GM19452 (cell line): ENCODE data around the gene PCNT.
"Not testable (repeated sequence)": the region's sequence is repeated elsewhere in the genome, so short reads cannot be mapped to it uniquely, and the experiment has no call there.

Experiments used
- ATAC-seq: cut with Tn5 transposase; IDR thresholded peaks from one replicate; pipeline ENCODE4 v1.9.1; 2021; ENCODE audit not compliant: unreplicated experiment

PCNT gene

DNA sequence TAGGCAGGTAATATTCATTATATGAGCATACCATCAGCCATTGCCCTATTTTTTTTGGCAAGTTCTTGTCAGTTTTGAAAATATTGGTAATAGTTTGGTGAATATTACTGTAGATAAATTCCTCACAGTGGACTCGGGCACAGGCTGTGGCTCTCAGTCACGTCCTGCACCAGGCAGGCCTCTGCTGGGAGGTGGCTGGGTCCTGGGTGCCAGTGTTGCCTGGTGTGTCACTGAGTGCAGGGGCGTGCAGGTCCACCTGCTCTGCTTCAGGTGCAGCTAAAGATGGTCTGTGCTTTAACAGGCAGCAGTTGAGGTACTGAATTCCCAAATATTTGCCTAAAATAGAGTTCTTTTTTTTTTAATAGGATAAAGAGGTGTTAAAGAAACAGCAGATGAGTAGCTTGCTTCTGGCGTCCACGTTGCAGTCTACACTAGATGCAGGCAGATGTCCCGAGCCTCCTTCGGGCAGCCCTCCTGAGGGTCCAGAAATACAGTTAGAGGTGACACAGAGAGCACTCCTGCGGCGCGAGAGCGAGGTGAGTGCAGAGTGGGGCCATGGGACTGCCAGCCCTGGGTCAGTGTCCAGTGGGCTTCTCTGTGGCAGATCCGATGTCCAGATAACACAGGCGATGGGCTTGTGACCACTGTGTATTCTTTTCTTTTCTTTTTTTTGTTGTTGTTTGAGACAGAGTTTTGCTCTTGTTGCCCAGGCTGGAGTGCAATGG is 77.4 kb downstream of the PCNT start:
- ATAC-seq, result no peak

DNA sequence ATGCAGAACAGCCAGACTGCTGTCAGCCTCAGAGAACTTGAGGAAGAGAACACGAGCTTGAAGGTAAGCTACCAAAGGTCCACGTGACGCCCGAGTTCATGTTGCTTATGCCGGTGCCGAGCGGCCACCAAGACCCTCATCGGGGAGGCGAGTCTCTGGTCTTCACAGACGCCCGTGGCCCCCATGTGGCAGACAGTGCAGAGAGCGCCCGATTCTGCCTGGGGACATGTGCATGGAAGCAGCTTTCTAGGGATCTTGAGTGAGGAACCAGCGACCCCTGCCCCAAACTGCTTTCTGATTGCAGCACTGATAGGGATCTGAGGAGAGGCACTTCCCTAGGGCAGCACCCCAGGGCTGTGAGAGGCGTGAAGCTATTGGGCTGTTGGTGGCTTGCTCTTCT is 78.5 kb downstream of the PCNT start:
- ATAC-seq, result no peak

- not testable (repeated sequence) for ATAC-seq
Observed at GRCh38 chr21:46403234-46403811, 79.4 kb downstream of the PCNT start.

DNA sequence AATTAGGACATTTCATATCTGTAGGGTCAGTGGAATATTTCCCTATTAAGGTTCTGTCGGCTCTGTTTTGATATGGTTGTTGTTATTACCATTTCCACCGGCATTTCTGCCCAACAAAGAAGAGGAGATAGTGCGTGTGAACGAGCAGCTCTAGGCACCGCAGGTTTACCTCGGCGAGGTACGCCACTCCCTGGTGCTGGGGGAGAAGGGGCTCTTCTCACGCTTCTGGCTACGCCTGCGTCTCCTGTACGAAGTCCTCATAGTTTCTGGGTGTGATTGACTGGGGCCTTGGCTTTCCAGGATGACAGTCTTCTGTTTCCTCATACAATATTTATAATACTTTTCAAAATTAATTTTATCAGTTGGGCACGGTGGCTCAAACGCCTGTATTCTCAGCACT is 80.3 kb downstream of the PCNT start:
- ATAC-seq, result no peak

- no peak for ATAC-seq
Observed at GRCh38 chr21:46406001-46406400, 82.0 kb downstream of the PCNT start.

DNA sequence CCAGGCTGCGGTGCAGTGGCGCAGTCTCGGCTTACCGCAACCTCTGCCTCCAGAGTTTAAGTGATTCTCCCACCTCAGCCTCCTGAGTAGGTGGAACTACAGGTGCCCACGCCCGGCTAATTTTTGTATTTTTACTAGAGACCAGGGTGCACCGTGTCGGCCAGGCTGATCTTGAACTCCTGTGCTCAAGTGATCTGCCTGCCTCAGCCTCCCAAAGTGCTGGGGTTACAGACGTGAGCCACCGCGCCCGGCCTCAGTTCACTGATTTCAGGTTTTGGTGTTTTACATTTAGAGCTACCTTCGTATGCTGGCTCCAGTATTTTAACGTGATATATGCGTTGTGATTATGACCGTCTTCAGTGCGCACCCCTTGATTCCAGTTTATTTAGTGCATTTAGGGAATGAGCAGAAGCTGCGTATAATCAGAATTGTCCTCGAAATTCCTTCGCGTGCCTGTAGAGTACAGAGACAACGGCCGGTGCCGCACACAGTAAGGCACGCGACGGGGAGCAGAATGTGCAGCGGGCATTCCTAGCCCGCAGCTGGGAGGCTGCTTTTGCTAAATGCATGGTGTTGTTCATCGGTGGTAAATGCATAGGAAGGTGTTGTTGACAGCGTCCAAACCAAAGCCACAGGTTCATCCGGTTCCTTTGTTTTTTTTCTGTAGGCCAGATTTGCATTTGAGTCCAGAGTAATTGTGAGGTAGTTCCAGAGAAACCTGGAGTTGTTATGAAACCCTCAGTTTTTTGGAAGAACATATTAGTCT is 85.9 kb downstream of the PCNT start:
- no peak for ATAC-seq

DNA sequence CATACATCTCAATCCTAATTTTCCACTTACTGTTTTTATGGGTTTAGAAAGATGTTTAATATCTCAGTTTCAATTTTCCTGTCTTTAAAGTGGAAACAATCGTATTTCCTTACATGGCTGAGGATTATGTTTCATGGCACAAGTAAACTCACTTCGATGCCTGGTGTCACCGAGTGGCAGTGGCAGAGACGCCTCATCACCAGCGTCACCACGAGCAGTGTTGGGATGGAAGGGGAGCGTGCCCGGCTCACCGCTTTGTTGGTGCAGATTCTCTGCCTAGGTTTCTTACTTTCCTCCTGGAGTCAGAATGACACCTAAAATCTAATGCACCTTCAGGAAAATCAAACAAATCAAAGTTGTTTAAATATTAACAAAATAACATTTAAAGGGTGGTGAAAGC is 86.6 kb downstream of the PCNT start:
- ATAC-seq, result no peak

- ATAC-seq, result no peak
Observed at GRCh38 chr21:46411236-46411635, 87.3 kb downstream of the PCNT start.

- no peak for ATAC-seq
Observed at GRCh38 chr21:46411691-46412090, 87.7 kb downstream of the PCNT start.

GRCh38 chr21:46412521-46413364 is 88.8 kb downstream of the PCNT start:
- ATAC-seq, result no peak

DNA sequence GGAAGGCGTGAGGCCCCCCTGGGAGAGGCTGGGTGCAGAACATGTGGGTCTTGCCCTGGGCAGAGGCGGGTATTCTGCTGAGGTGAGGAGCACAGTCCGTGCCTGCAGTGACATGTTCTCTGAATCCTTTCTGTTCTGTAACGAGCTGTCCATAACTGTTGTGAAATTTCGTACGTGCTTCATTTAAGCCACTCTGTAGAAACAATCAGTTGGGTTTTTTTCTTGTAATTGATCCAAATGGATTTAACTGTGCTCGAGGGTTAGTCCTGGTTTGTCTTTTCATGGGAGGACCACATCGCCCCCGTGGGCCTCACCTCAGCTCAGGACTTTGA is 89.4 kb downstream of the PCNT start:
- ATAC-seq, result no peak

DNA sequence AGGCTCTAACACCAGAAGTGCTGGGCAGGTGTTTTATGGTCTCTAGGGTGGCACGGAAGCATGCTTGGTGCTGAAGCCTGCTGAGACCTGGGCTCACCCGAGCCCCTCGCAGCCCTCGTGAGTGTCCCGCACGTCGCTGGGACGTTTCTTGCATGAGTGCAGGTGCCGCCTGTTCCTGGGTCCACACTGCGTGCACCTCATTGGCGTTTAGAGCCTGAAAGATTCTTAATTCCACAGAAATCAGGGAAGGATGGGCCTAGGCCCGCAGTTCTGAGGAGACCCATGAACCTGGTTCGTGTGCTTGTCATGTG is 91.0 kb downstream of the PCNT start:
- ATAC-seq, result no peak

- ATAC-seq, result no peak
Observed at GRCh38 chr21:46416551-46416950, 92.6 kb downstream of the PCNT start.

- ATAC-seq, result no peak
Observed at GRCh38 chr21:46418265-46418946, 94.5 kb downstream of the PCNT start.

DNA sequence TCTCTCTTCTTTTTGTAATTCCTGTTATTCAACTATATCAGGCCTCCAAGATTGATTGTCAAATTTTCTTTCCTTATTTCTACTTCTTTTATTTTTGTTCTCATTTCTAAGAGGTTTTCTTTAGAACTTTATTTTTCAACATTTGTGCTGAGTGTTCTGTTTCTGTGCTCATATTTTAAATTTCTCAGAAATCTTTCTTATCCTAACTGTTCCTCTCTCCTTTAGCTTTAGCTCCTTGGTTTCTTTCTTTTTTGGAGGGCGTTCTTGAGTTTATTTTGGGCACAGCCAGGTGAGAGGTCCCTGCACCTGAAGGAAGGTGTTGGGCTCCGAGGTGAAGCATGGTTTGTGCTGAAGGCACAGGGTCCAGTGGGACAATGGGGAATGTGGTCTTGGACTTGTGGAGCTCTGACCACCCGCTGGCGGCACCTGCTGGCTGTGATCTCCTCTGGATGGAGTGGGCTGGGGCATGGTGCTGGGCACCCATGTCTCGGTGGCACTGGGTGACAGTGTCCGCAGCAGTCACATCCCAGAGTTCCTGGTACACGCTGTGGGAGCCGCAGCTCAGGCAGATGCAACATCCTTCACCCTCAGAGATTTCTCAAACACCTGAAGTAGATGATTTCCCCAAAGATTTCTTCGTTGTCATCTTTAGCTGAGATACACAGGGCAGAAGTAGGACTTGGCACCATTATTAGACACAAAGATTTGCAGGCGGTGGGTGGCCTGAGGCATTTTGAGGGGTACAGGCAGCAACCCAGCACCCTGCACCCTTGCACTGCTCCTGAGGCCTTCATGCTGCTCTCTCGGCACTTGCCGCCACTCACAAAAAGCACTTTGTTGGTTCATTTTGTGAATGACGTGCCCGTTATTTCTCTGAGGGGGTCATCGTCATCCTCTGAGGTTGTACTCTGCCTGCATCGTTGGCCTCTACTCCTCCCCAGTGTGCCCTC is 96.6 kb downstream of the PCNT start:
- ATAC-seq, result no peak

DNA sequence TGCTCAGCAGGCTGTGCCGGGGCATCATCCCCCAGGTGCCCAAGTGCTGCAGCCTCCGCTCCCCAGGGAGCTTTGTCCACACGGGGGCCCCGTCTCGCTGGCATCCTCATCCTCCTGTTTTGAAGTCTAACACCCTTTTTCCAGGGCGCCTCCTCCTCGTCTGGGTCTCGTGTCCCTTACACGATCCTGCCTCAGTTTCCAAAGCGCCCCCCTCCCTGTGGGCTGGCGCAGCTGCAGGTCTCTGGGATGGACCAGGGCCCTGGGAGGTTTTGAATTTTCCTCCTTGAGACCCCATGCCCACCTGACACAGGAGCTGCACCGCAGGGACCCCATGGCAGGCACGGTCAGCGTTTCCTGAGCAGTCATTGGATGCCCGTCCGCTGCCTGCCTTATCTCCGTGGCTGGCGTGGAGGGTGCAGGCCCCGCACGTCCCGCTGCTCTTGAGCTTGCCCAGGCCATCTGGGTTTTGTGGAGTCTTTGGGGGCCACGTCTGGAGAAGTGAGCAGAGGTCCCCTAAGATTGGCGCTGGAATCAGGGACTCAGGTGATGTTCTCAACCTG is 97.3 kb downstream of the PCNT start:
- no peak for ATAC-seq

- ATAC-seq, result no peak
Observed at GRCh38 chr21:46421756-46422555, 98.0 kb downstream of the PCNT start.

DNA sequence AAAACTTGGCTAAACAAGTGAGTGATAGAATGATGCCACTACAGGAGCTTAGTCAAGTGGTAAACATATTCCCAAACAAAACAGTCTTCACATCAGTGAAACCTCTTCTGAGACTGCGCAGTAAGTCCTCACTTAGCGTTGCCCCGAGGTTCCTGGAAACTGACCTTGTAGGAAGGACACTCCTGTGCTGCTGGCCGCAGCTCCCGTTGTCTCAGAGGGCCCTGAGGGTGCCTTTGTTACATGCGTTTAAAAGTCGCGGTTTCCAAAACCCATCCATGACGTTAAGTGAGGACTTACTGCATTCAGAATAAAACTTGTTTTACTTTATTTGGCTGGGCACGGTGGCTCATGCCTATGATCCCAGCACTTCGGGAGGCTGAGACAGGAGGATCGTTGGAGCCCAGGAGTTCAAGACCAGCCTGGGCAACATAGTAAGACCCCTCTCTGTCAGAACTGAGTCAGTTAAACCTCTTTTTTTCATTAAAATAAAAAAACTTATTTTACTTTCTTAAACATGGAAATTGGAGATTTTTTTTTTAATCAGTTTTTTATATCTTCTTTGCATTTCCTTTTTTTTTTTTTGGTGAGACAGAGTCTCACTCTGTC is 98.8 kb downstream of the PCNT start:
- ATAC-seq, result no peak
